GM15510 (cell line): ENCODE results near the gene IGSF21.

Experiments
- POLR2A ChIP-seq: IDR thresholded peaks from 3 replicates; pipeline ENCODE4 v1.6.1; 2011; ENCODE audit warnings: borderline replicate concordance; ENCODE audit not compliant: insufficient read length; ENCODE audit errors: extremely low read depth

IGSF21 gene

GRCh38 chr1:18400347-18401102, 292.9 kb downstream of the IGSF21 start:
- no peak for TF ChIP-seq POLR2A

- no peak for TF ChIP-seq POLR2A
Measured at GRCh38 chr1:18401921-18402320, 294.3 kb downstream of the IGSF21 start.

- TF ChIP-seq POLR2A, result no peak
Measured at GRCh38 chr1:18404460-18404859, 296.9 kb downstream of the IGSF21 start.

GRCh38 chr1:18407166-18408045, 299.8 kb downstream of the IGSF21 start:
- TF ChIP-seq POLR2A, result no peak

GRCh38 chr1:18408656-18409370, 301.2 kb downstream of the IGSF21 start:
- no peak for TF ChIP-seq POLR2A

- no peak for TF ChIP-seq POLR2A
Measured at GRCh38 chr1:18409609-18410237, 302.1 kb downstream of the IGSF21 start.

GRCh38 chr1:18410407-18410806, 302.8 kb downstream of the IGSF21 start:
- TF ChIP-seq POLR2A, result no peak

- TF ChIP-seq POLR2A, result no peak
Measured at GRCh38 chr1:18411321-18411720, 303.7 kb downstream of the IGSF21 start.

- TF ChIP-seq POLR2A, result no peak
Measured at GRCh38 chr1:18411820-18412641, 304.4 kb downstream of the IGSF21 start.

- no peak for TF ChIP-seq POLR2A
Measured at GRCh38 chr1:18412882-18413353, 305.3 kb downstream of the IGSF21 start.

GRCh38 chr1:18413541-18414305, 306.1 kb downstream of the IGSF21 start:
- TF ChIP-seq POLR2A, result no peak

- no peak for TF ChIP-seq POLR2A
Measured at GRCh38 chr1:18414321-18414720, 306.7 kb downstream of the IGSF21 start.

- TF ChIP-seq POLR2A, result no peak
Measured at GRCh38 chr1:18414872-18415447, 307.4 kb downstream of the IGSF21 start.

- no peak for TF ChIP-seq POLR2A
Measured at GRCh38 chr1:18415448-18416027, 307.9 kb downstream of the IGSF21 start.
